GM19025 (cell line): ENCODE data around the gene PRUNE1.

Experiments
- ATAC-seq: cut with Tn5 transposase; IDR thresholded peaks from one replicate; pipeline ENCODE4 v1.9.1; 2021; ENCODE audit warnings: mild to moderate bottlenecking, low read depth, moderate library complexity; ENCODE audit not compliant: unreplicated experiment

The PRUNE1 gene

GRCh38 chr1:151008244-151009205, at the start of gene PRUNE1:
TSS of gene PRUNE1 (plus strand) at chr1:151008449. CDS start at chr1:151008633, 184 bp downstream.
- peak; percentile 67 for ATAC-seq

- ATAC-seq: no peak
These were observed 47.6 kb upstream of the PRUNE1 start for GRCh38 chr1:150960646-150961045.

- ATAC-seq: no peak
These were observed 46.5 kb upstream of the PRUNE1 start for GRCh38 chr1:150961756-150962155.

- no peak for ATAC-seq
These were observed 44.7 kb upstream of the PRUNE1 start for GRCh38 chr1:150963321-150964163.

GRCh38 chr1:150964164-150964489, 44.1 kb upstream of the PRUNE1 start:
- ATAC-seq: no peak

GRCh38 chr1:150965605-150966004, 42.6 kb upstream of the PRUNE1 start:
- ATAC-seq: no peak

GRCh38 chr1:150966011-150966410, 42.2 kb upstream of the PRUNE1 start:
- ATAC-seq: no peak

- ATAC-seq: no peak
These were observed 40.3 kb upstream of the PRUNE1 start for GRCh38 chr1:150967936-150968335.

- ATAC-seq: no peak
These were observed 39.8 kb upstream of the PRUNE1 start for GRCh38 chr1:150968491-150968890.

GRCh38 chr1:150969626-150970025, 38.6 kb upstream of the PRUNE1 start:
- no peak for ATAC-seq

- no peak for ATAC-seq
These were observed 37.3 kb upstream of the PRUNE1 start for GRCh38 chr1:150970808-150971582.

GRCh38 chr1:150971583-150972416, 36.4 kb upstream of the PRUNE1 start:
- no peak for ATAC-seq

GRCh38 chr1:150972417-150972940, 35.8 kb upstream of the PRUNE1 start:
- ATAC-seq: no peak

- ATAC-seq: no peak
These were observed 34.9 kb upstream of the PRUNE1 start for GRCh38 chr1:150973258-150973835.

- peak; percentile 43 for ATAC-seq
These were observed 34.2 kb upstream of the PRUNE1 start for GRCh38 chr1:150973836-150974579.

GRCh38 chr1:150974580-150975478, 33.4 kb upstream of the PRUNE1 start, which contains the start of gene CERS2:
TSS of gene CERS2 (minus strand) at chr1:150974835. CDS start at chr1:150969090, 5,745 bp downstream.
- peak; percentile 37 for ATAC-seq

GRCh38 chr1:150976401-150976821, 31.8 kb upstream of the PRUNE1 start:
- ATAC-seq: no peak
